MM.1S (cell line): ENCODE results near the gene PLAGL1.

ENCODE experiments used
- DNase-seq: peaks from one replicate; pipeline ENCODE4 v3.0.0-alpha.2; 2015
- H2AFZ ChIP-seq: fragments of 300-600 bp; sonication (generic); 2 replicates; pipeline ENCODE4 v1.6.0; 2016; ENCODE audit warnings: antibody characterized with exemption, low read length
- H3F3A ChIP-seq: fragments of 300-600 bp; sonication (generic); 2 replicates; pipeline ENCODE4 v1.6.1; 2016; ENCODE audit warnings: mild to moderate bottlenecking, antibody characterized with exemption, low read length, moderate library complexity, mixed read lengths; ENCODE audit not compliant: insufficient read depth
- H3K27ac ChIP-seq: fragments of 300-600 bp; sonication (generic); 2 replicates; pipeline ENCODE4 v1.5.1; 2016; ENCODE audit warnings: mild to moderate bottlenecking, low read length
- H3K27me3 ChIP-seq: fragments of 300-600 bp; sonication (generic); replicated peaks from 2 replicates; pipeline ENCODE4 v1.6.0; 2016; ENCODE audit warnings: low read length; ENCODE audit not compliant: insufficient read depth
- H3K36me3 ChIP-seq: fragments of 300-600 bp; sonication (generic); replicated peaks from 2 replicates; pipeline ENCODE4 v1.6.1; 2016; ENCODE audit warnings: mild to moderate bottlenecking, low read length, mixed read lengths; ENCODE audit not compliant: insufficient read depth
- H3K4me1 ChIP-seq: fragments of 300-600 bp; sonication (generic); 2 replicates; pipeline ENCODE4 v1.6.1; 2016; ENCODE audit warnings: low read length, mixed read lengths
- H3K4me2 ChIP-seq: fragments of 300-600 bp; sonication (generic); 2 replicates; pipeline ENCODE4 v1.6.0; 2016; ENCODE audit warnings: low read depth, low read length
- H3K4me3 ChIP-seq: fragments of 300-600 bp; sonication (generic); 2 replicates; pipeline ENCODE4 v1.5.1; 2016; ENCODE audit warnings: low read length, mixed read lengths
- H3K79me2 ChIP-seq: fragments of 300-600 bp; sonication (generic); 2 replicates; pipeline ENCODE4 v1.6.1; 2016; ENCODE audit warnings: mixed run types, low read length, mixed read lengths
- H3K9ac ChIP-seq: fragments of 300-600 bp; sonication (generic); 2 replicates; pipeline ENCODE4 v1.6.1; 2016; ENCODE audit warnings: low read length, mixed read lengths
- H3K9me2 ChIP-seq: fragments of 300-600 bp; sonication (generic); replicated peaks from 2 replicates; pipeline ENCODE4 v1.6.1; 2016; ENCODE audit warnings: mild to moderate bottlenecking, low read length, mixed read lengths; ENCODE audit not compliant: insufficient read depth
- H3K9me3 ChIP-seq: fragments of 300-600 bp; sonication (generic); replicated peaks from 2 replicates; pipeline ENCODE4 v1.6.1; 2016; ENCODE audit warnings: mild to moderate bottlenecking, low read length, mixed read lengths; ENCODE audit not compliant: insufficient read depth
- H4K20me1 ChIP-seq: fragments of 300-600 bp; sonication (generic); 2 replicates; pipeline ENCODE4 v1.6.1; 2016; ENCODE audit warnings: mild to moderate bottlenecking, low read length, moderate library complexity, mixed read lengths; ENCODE audit not compliant: insufficient read depth
- CTCF ChIP-seq: fragments of 300-600 bp; sonication (generic); IDR thresholded peaks from 2 replicates; pipeline ENCODE4 v1.5.1; 2016; ENCODE audit warnings: antibody characterized with exemption, low read length, mixed read lengths
- EZH2 ChIP-seq: fragments of 300-600 bp; sonication (generic); optimal IDR thresholded peaks from 2 replicates; pipeline ENCODE3; 2017; ENCODE audit warnings: low read depth, mild to moderate bottlenecking, antibody characterized with exemption, low read length, mixed read lengths
- EZH2phosphoT487 ChIP-seq: fragments of 300-600 bp; sonication (generic); IDR thresholded peaks from 2 replicates; pipeline ENCODE4 v1.6.1; 2018; ENCODE audit warnings: antibody characterized with exemption, low read length

Gene PLAGL1

GRCh38 chr6:144023216-144023615 lies 15.2 kb upstream of the PLAGL1 start:
- H3F3A ChIP-seq, result no peaks in the 10 kb centered on the region
- H3K4me2 ChIP-seq, result no peak overlapping the region
- TF ChIP-seq EZH2 (no peak), CTCF (no peak), EZH2phosphoT487 (no peak)
- no peak for DNase-seq
- H3K4me1 ChIP-seq, result no peaks in the 10 kb centered on the region
- H2AFZ ChIP-seq, result no peak overlapping the region
- no peak overlapping the region for H3K27ac ChIP-seq
- H3K4me3 ChIP-seq, result no peak overlapping the region
- no peaks in the 10 kb centered on the region for H3K9me2 ChIP-seq
- H3K36me3 ChIP-seq, result no peaks in the 10 kb centered on the region
- H3K9me3 ChIP-seq, result no peaks in the 10 kb centered on the region
- H3K9ac ChIP-seq, result no peak overlapping the region
- H3K27me3 ChIP-seq, result no peaks in the 10 kb centered on the region
- no peaks in the 10 kb centered on the region for H3K79me2 ChIP-seq
- no peaks in the 10 kb centered on the region for H4K20me1 ChIP-seq

GRCh38 chr6:144019929-144020328 lies 11.9 kb upstream of the PLAGL1 start:
- H3K4me1 ChIP-seq, result no peaks in the 10 kb centered on the region
- H3F3A ChIP-seq, result no peaks in the 10 kb centered on the region
- no peaks in the 10 kb centered on the region for H3K36me3 ChIP-seq
- no peaks in the 10 kb centered on the region for H3K79me2 ChIP-seq
- no peak for TF ChIP-seq EZH2
- no peak for TF ChIP-seq EZH2phosphoT487
- TF ChIP-seq CTCF, result no peak
- H3K4me3 ChIP-seq, result no peak overlapping the region
- DNase-seq, result no peak
- H3K27ac ChIP-seq, result no peak overlapping the region
- H3K9me2 ChIP-seq, result no peaks in the 10 kb centered on the region
- H3K4me2 ChIP-seq, result no peak overlapping the region
- H3K27me3 ChIP-seq, result no peaks in the 10 kb centered on the region
- no peak overlapping the region for H2AFZ ChIP-seq
- H4K20me1 ChIP-seq, result no peaks in the 10 kb centered on the region
- no peaks in the 10 kb centered on the region for H3K9me3 ChIP-seq
- no peak overlapping the region for H3K9ac ChIP-seq

DNA sequence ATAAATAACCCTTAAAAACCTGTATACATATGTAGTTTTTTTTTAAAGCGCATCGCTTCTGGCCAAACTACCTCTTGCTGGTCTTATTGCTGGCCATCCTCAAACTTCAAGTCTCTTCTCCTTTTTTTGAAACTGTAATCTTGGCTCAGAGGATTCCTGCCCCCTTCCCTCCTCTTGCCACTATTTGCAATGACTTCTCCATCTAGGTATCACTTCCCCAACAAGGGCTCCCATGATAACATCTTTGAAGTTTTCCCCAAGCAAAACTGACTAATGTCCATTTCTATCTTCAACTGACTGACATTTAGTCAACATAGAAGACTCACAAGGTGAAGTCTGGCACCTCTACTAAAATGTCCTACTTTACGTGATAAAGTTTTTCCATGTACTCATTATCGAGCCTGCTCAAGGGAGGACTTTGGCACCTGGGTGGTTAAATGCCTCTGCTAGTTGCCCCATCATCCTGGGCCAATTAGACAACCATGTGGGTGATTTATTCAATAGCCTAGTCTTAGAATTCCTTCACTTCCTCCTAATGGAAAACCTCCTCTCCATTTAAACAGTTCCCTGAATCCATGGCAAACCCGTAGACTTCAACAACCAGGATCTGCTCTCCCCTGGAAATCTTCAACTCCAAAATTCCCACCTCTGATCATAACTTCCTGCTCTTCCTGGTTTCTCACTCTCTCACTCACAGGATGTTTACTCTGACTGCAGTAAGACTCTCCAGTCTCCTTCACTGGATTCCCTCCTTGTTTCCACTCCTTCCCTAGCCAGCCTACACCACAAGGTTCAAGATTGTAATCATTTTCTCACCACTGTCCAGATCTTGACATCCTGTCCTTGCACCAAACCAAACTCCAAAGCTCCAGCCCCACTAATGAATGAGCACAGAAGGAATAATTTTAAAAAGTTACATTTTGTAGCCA lies 9.4 kb upstream of the PLAGL1 start:
- Histone ChIP-seq H4K20me1 (no peaks in the 10 kb centered on the region), H3K4me3 (no peak overlapping the region), H2AFZ (no peak overlapping the region), H3K4me2 (no peak overlapping the region), H3K4me1 (no peaks in the 10 kb centered on the region), H3K36me3 (no peaks in the 10 kb centered on the region), H3K9me3 (no peaks in the 10 kb centered on the region), H3K9ac (no peak overlapping the region), H3K79me2 (no peaks in the 10 kb centered on the region), H3K9me2 (no peaks in the 10 kb centered on the region), H3F3A (no peaks in the 10 kb centered on the region), H3K27ac (no peak overlapping the region), H3K27me3 (no peaks in the 10 kb centered on the region)
- DNase-seq, result no peak
- TF ChIP-seq EZH2 (no peak), EZH2phosphoT487 (no peak), CTCF (no peak)
